Sigmoid colon (tissue), 4 donors: ENCODE data around the gene FOXC1.

Experiments used
- EP300 ChIP-seq, 4 donors: sonication (generic); formaldehyde crosslinking; IDR thresholded peaks; one replicate each; pipeline ENCODE4 v1.6.1; 2017; ENCODE audit warnings: antibody characterized with exemption in 4 of 4
- POLR2A ChIP-seq, 2 donors: fragments of 450-650 bp; IDR thresholded peaks; one replicate each; pipeline ENCODE4 v1.6.1; 2016; ENCODE audit warnings: antibody characterized with exemption in 2 of 2, mild to moderate bottlenecking in 2 of 2, moderate library complexity in 2 of 2
- POLR2AphosphoS5 ChIP-seq, 4 donors: sonication (generic); formaldehyde crosslinking; IDR thresholded peaks; one replicate each; pipeline ENCODE4 v1.6.1; 2017; ENCODE audit warnings: antibody characterized with exemption in 4 of 4
- TF ChIP-seq, protein P1 (sequence below), 4 experiments: fragments of 450-650 bp in 3 of 4; fragments of 200-600 bp in 1 of 4; IDR thresholded peaks; one replicate each; pipeline ENCODE4 v1.5.1; 2016 to 2019; ENCODE audit warnings: antibody characterized with exemption in 4 of 4, mild to moderate bottlenecking in 3 of 4, moderate library complexity in 2 of 4

DNA sequence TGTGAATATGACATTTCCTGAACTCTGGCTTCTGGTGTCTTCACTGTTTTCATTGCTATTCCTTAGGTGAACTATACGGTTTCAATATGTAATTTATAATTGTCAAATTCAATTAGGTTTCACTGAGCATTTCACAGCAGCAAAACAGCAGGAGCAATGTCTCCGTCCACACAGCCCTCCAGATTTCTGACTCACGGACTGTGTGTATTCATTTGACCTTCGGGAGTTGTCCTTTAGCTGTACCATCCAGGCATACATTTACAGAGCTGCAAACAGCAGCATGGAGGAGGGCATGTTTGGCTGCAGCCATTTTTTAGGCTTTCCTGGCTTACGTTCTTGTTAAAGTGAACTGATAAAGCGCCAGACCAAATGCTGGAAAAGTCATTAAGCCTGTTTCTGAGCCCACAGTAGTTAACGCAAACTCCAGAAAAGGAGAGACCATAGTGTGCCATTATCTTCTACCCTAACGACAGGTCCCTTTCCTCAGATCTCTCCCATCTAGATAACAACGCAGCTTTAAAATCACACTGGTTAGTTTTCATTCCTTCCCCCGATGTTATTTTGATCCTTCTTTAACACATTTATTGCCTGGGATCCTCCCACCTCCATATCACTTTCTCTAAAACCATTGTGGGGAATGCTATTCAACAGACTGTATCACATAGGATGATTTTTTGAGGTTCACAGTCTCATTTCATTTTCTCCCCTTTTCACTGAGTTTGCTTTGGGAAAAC, 18.3 kb downstream of the FOXC1 start:
- TF ChIP-seq, protein P1, sequence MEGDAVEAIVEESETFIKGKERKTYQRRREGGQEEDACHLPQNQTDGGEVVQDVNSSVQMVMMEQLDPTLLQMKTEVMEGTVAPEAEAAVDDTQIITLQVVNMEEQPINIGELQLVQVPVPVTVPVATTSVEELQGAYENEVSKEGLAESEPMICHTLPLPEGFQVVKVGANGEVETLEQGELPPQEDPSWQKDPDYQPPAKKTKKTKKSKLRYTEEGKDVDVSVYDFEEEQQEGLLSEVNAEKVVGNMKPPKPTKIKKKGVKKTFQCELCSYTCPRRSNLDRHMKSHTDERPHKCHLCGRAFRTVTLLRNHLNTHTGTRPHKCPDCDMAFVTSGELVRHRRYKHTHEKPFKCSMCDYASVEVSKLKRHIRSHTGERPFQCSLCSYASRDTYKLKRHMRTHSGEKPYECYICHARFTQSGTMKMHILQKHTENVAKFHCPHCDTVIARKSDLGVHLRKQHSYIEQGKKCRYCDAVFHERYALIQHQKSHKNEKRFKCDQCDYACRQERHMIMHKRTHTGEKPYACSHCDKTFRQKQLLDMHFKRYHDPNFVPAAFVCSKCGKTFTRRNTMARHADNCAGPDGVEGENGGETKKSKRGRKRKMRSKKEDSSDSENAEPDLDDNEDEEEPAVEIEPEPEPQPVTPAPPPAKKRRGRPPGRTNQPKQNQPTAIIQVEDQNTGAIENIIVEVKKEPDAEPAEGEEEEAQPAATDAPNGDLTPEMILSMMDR (IDR thresholded peaks at IDR 0.05), result no peak
- TF ChIP-seq POLR2AphosphoS5 (IDR thresholded peaks at IDR 0.05), result no peak
- no peak for TF ChIP-seq POLR2A (IDR thresholded peaks at IDR 0.05)
- no peak for TF ChIP-seq EP300 (IDR thresholded peaks at IDR 0.05)
